Central memory CD4-positive, alpha-beta T cell (primary cell): Measurements from ENCODE around the gene IMMP1L.
"Not testable (repeated sequence)": the region's sequence is repeated elsewhere in the genome, so short reads cannot be mapped to it uniquely, and the experiment has no call there.

Source experiments
- DNase-seq: peaks from one replicate; pipeline ENCODE4 v3.0.0; 2022
- total RNA-seq, 3 experiments: gene quantifications; one replicate each; lab custom pipeline; 2026; lab: John Stamatoyannopoulos, UW

The IMMP1L gene, protein sequence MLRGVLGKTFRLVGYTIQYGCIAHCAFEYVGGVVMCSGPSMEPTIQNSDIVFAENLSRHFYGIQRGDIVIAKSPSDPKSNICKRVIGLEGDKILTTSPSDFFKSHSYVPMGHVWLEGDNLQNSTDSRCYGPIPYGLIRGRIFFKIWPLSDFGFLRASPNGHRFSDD
- 6.9 to 10.8 (median 9.1) reads per million in 3 experiments for total RNA-seq

DNA sequence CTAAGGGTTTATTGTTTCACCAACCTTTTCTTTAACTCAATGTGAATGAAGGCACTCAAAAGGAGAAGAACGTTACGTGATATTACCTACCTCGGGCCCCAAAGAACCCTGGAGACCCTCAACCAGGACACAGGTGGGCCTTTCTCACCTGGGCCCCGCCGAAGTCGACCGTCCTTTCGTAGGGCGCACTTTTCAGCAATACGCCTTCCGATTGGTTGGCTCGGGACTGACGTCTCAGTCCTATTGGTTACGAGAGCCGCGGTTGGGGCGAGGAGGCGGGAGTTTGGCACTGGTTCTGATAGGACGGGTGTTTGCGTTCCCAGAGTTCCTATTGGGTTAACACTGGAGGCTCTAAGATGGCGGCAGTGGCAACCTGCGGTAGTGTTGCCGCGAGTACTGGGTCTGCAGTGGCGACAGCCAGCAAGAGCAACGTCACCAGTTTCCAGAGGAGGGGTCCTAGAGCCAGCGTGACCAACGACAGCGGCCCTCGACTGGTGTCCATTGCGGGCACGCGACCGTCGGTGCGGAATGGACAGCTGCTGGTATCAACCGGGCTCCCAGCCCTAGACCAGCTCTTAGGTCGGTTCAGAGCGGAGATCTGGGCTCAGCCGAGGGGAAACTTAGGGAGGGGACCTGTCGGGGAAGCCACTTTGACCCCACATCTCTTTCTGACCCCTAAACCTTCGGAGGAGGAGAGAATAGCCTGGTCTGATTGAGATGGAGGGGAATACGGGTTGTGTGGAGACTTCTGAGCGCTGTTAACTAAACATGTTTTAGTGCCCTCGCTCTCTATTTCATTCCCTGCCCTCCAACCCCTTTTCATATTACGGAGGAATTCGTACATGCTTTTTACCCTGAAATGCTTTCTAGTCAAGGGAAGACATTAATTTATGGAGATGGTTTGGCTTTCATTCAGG lies at the start of gene IMMP1L, which contains the start of gene ELP4:
Gene IMMP1L (minus strand): TSS at position 194 of the 917 bp plus-strand sequence. CDS start 46,346 bp downstream, outside the sequence.
Gene ELP4 (plus strand): TSS at position 339 of the 917 bp plus-strand sequence. CDS start 18 bp downstream, at position 357.
- DNase-seq: peak; percentile 95

DNA sequence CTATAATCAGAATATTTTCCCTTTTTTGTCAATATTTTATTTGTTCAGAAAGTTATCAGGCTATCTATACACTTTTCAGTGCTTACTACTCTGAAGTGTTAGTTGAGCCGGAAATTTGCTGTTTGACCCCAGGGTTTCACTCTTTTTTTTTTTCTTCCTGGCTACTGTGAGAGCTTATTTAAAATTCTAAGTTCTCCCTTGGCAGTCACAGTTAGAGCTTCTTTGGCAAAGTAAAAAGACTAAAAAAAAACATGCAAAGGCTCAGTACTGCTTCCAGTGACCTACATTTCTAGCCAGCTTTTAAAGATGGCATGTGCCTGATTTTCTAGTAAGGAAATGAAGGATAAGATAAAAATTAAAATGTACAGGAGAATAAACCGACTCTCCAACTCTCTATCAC lies 48.6 kb upstream of the IMMP1L start:
- no peak for DNase-seq

DNA sequence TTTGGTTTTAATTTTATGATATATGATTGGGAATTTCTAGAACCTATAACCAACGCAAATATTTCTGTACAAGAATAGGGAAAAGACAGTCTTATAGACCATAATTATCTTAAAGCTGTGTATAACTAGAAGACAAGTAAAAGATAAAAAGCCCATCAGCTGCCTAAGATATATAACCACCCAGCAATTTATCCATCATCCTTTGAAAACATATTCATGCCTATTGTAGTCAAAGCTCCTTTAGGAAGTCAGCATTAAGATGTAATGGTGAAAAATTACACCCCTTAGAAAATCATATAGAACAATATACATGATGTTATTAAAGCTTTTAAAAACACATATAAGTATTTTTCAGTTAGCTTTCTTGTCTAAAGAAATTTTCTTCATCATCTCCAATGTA lies 46.5 kb upstream of the IMMP1L start:
- no peak for DNase-seq

DNA sequence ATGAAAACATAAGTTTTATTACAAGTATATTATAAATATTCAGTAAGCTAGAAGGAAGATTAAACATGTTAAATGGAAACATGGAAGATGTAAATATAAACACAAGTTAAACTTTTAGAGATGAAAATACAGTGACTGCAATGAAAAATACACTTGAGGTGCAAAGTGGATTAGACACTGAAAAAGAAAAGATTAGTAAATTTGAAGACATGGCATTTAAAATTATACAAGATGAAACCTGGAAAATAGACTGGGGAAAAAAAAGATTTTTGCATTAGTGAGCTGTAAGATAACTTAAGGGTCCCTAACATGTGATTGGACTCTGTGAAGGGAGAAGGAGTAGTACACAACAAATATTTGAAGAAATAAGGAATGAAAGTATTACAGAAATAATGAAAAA lies 33.4 kb upstream of the IMMP1L start:
- DNase-seq: no peak

DNA sequence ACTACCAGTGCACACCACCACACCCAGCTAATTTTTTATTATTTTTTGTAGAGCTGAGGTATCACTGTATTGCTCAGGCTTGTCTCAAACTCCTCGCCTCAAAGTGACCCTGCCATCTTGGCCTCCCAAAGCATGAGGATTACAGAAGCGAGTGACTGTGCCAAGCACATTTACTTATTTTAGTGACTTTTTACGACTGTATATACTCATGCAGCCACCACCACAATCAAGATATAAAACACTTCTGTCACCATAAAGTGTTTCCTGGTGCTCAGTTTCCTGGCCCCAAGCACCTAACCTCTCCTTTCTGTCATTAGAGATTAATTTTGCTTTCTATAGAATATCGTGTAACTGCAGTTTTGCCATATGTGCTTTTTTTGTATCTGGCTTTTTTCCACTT lies 26.1 kb upstream of the IMMP1L start:
- no peak for DNase-seq

DNA sequence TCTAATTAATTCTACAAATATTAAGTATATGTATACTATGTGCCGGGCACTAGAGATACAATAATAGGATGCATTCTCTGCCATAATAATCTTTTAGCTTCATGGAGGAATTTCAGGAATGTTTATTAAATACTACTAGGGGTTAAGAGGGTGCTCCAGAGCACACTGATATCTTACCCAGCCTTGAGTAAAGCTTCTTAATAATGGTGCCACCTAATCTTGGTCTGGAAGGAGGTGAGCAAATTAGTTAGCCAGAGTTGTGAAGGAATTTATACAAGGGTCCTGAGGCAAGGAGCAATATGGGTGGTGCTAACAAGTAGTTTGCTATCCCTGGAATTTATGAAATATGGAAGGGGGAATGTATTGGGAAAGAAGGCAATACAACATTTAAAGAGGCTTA lies 21.9 kb upstream of the IMMP1L start:
- DNase-seq: no peak

DNA sequence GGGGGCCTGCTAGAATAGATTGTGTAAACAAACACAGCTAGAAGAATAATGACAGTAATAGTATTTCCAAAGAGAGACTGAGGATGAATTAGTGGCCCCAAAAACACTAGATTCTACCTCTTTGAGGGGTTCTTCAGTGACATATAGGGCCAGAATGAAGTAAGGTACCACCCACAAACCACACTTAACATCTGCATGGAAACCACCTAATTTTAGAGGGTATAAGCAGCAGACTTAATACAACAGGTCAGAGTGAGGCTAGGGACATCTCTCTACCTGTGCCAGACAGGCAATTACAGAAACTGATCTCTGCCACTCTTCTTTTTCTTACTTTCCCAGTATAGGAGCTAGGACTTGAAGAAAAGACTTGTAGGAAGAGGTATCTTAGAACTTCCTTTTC lies 20.3 kb upstream of the IMMP1L start:
- DNase-seq: no peak

DNA sequence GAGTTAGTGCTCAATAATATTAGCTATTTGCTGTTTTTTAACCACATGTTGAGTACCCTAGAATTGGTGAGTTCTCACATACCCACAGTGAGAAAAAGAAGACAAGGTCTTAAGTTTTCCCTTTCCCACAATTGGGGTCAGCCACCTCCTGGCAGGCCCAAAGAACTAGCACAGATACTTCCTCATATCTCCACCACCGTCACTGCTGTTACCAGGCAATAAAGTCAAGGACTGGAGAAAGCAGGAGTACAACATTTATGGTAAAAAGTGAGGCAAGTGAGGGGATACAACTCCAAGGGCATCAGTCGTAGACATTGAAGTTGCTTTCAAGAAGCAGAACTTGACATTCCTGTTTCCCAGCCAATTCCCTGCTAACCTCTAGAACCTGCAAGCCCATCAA lies 19.8 kb upstream of the IMMP1L start:
- DNase-seq: no peak

DNA sequence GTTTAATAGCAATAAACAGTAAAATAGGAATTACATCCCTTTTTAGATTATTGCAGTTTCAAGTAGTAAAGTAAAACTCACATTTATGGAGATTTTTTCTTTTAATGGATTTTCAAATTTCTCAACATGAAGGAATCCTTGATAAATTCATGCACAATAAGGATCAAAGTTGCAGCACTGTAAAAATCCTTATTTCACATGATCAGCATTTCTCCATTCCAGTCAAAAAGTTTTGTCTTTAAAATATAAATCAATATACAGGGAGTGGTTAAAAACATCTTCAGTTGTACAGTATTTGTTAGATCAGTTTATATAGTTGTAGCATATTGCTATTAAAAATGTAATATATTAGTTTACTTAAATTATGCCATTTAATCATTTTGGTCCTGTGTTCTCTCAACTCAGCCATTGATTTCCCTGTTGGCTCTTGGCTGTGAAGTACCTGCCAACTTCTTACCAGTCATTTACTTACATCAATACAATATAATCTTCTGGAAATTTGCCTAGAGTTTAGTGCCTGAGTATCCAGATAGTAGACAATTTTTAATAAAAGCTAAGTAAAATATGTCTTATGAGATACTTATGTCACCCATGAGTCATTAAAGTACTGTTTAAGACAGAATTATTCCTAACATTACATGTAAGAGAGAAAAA lies 12.2 kb upstream of the IMMP1L start:
- DNase-seq: no peak

DNA sequence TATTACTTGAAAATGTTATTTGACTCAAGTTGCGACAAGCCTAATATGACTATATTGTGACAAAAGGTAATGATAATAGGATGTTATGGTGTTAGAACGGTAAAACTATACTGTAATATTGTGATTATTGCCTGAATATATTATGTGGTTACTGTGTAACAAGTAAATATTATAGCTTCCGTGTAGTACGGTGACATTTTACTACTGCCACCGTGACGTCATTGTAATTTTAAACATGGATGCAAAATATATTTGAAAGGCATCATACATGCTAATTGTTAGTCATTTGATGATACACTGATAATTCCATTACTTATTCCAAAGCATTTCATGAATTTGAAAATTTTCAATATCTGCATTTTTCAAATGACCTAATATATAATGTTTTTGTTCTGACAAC lies 2.7 kb upstream of the IMMP1L start:
- no peak for DNase-seq

DNA sequence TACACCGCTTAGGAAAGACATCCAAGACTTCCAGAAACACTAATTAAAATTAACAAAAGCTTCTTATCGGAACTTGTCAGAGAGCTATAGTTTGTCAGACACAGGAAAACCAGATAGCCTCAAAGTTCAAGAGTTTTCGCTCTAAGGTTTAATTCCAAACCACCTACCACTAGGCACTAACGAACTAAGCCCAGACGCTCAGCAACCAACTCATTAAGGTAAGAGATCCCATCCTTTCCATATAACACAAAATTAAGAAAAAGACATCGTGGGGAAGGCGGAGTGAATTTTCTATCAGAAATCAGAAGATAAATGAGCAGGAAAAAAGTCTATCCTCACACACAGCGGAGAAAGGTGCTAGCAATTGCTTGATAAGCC lies 382 bp downstream of the IMMP1L start:
- DNase-seq: no peak

DNA sequence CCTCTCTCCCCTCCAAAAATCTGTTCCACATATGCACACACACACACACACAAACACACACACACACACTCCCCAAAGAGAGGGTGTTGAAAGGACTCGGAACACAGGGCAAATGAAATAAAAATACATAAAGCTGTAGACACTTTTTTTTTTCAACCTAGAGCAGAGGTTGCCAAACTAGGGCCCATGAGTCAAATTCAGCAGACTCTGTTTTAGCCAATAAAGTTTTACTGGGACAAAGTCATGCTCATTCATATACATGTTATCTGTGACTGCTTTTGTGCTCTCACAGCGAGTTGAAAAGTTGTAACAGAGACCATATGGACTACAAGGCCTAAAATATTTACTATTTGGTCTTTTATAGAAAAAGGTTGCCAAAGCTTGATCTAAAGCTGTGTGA lies 8.9 kb downstream of the IMMP1L start:
- DNase-seq: no peak

DNA sequence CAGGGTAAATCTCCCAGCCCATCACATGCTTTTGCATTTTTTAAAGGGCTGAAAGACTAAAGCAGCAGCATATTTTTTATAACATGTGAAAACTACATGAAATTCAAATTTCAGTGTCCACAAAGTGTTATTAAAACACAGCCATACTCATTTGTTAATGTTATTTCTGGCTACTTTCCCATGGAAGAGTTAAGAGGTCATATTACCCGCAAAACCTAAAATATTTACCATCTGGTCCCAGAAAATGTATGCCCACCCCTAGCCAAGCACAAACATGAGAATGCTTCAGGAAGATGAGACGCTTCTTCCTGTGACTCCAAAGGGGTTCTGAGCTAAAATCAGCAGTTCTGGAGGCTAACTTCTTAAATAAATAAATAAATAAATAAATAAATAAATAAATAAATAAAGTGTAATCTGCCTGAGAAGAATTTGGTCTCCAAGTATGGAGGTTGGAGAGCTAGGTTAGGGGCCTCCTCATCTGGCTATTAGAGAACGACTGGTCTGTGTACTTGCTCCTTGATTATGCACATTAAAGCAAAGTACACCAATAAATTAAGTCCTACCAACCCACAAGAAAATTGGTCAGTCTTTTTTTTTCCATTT lies 9.7 kb downstream of the IMMP1L start:
- DNase-seq: no peak

DNA sequence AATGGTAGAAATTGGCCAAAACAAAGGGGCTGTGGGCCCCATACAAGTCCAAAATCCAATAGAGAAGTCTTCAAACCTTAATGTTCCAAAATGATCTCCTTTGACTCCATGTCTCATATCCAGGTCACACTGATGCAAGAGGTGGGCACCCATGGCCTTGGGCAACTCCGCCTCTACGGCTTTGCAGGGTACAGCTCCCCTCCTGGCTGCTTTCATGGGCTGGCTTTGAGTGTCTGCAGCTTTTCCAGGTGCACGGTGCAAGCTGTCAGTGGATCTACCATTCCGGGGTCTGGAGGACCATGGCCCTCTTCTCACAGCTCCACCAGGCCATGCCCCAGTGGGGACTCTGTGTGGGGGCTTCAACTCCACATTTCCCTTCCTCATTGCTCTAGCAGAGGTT lies 15.7 kb downstream of the IMMP1L start:
- not testable (repeated sequence) for DNase-seq

DNA sequence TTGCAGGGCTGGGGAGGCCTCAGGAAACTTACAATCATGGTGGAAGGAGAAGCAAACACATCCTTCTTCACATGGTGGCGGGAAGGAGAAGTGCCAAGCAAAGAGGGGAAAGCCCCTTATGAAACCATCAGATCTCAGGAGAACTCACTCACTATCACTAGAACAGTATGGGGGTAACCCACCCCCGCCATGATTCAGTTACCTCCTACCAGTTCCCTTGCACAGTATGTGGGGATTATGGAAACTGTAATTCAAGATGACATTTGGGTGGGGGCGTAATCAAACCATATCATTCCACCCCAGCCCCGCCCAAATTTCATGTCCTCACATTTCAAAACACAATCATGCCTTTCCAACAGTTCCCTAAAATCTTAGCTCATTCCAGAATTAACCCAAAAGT lies 16.2 kb downstream of the IMMP1L start:
- DNase-seq: no peak

DNA sequence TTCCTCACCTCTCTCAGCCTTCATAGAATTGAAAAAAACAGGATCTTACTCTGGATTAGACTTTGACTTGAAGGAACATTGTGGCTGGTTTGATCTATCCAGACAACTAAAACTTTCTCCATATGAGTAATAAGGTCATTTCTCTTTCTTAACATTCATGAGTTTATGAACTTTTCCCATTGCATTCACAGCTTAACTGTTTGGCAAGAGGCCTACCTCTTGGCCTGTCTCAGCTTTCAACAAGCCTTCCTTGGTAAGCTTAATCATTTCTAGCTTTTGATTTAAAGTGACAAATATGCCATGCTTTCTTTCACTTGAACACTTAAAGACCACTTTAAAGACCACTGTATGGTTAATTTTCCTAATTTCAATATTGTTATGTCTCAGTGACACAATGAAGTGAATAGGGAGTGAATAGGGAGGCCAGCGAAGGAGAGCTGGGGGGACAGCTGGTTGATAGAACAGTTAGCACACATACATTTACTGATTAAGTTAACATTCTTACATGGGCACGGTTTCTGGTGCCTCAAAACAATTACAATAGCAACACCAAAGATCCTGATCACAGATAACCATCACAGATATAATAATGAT lies 17.0 kb downstream of the IMMP1L start:
- no peak for DNase-seq

DNA sequence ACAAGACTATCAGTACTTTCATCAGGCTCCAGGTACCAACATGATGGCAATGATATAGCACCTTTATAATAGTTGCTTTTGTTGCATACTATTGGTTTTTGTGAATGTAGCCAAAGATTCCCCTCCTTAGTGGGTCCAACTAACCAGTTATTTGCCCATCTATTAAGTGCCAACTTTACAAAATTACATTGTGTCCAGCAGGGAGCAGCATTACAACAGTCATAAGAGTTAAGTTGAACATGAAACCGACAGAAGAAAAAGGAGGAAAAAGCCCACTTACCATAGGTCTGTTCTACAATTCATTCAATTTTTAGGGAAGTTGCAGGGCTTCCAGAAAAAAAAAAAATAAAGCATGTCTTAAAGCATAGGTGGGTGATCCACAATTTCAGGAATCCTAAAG lies 21.6 kb downstream of the IMMP1L start:
- DNase-seq: no peak

DNA sequence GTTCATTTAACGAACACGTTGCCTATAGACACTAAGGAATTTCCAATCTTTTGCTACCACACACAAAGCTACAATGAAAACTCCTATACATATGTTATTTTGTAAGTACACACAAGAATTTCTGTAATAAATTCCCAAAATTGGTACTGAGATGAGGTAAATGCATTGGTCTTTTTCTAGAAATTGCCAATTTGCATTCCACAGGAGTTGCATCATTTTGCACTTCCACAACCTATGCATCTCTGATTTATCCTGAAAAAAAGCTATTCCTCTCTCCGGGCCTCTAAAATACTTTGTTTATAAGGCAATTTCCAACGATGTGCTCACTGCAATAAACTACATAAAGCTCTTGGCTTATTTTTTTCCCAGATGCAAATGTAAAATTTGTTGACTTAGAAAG lies 24.9 kb downstream of the IMMP1L start:
- DNase-seq: no peak

DNA sequence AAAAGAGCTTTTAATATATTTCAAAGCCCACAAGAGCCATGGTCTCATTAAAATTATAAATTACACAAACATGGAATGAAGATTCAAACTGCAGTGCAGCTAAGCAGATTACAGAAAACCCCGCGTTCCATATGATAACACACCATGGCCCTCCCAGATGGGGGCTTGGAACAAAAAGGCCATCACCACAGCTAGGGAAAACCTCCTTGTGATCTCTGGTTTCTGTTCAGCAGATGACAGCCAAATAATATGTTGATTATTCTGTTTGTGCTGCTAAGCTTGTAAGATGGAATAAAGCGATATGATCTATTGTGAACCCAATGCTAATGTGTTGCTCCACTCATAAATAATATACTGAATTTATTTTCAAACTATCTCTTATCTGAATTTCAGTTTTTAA lies 28.5 kb downstream of the IMMP1L start:
- DNase-seq: no peak

DNA sequence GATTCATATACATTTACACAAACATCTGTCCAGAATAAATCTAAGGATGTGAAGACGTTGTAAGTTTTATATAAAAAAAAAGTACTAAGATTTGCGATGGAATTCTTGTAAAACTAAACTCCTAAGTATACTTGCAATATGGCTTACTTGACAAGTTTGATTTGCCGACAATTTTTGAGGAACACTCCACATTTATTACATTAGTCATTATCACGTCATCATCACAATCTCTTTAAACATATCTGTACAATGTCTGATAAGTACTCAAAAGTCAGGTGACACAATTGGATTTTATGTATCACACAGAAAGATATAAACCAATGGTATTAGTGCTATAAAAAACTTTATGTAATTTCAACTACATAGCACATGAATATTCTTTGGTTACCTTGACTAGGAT lies 30.4 kb downstream of the IMMP1L start:
- DNase-seq: no peak

DNA sequence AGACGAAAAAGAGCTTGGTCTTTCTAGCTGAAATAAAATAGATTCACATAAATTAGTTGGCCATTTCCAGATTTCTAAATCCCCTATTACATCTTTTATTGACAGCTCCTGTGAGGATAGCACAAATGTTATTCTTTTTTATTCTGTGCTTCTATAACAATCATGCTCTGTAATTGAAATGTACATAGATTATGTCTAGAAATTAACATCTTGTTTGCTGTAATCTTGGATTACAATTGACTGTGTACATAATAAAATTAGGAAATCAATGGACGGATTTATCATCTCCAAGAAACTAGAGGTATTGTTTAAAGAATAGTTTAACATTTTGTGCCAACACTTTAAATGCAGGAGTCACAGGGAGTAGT lies 31.2 kb downstream of the IMMP1L start:
- DNase-seq: no peak

DNA sequence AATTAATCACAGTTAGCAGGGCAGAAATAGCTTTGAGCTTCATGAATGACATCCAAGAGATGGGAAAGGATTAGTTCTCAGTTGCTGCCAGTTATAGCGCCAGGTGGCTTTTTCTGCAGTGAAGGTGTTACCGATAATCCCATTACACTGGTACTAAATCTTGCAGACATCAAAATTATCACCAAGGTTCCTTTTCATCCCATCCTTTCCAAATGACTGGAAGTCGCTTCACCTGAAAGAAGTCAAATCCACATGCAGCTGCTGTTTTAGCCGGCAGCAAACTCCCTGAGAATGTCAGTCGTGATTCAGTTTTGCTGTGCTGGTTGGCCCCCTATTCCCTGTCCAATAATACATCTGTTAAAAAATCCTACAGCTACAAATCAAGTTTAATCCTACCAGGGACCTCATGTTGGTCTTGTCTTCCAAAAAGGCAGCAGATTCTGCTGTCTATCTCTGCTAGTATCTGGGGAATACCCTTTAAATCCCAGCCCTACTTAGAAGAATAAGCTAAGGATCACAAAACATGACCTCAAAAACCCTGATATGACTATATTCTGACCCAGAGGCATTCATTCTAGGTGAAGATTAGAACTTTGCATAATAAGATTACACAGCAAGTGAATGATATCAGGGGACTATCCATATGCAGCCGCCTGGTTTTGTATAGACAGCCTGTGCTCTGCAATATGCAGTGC lies 31.7 kb downstream of the IMMP1L start:
- no peak for DNase-seq
